H1 (cell line): ENCODE measurements around the gene PERCC1. TPM values are rescaled to one million over a fixed set of nuclear protein-coding genes. Genes with fewer than 3 reads are reported as not detected.

ENCODE experiments used
- CTCF ChIA-PET: fragments of 300-600 bp; sonication (Branson Sonifier 250); formaldehyde crosslinking; loops from one replicate; lab custom pipeline; 2021; ENCODE audit not compliant: partially characterized antibody; lab: Charles Lee
- POLR2A ChIA-PET: fragments of 300-600 bp; sonication (Branson Sonifier 250); formaldehyde crosslinking; loops from one replicate; lab custom pipeline; 2021; ENCODE audit warnings: inconsistent platforms; ENCODE audit not compliant: partially characterized antibody; lab: Charles Lee
- DNase-seq, 2 experiments: peaks; one replicate each; pipeline versions ENCODE4 v3.0.0 to v3.0.0-alpha.2; 2010 to 2022; ENCODE audit warnings: low spot score in 2 of 2, low read depth in 1 of 2, mixed read lengths in 1 of 2
- FAIRE-seq: peaks from 2 replicates; lab custom pipeline; 2011; peaks lifted over from hg19 to GRCh38; lab: Jason Lieb, UNC
- H2AFZ ChIP-seq: 2 replicates; pipeline ENCODE4 v1.8.1; 2012; ENCODE audit warnings: low read length, inconsistent platforms
- H2AK5ac ChIP-seq: 2 replicates; pipeline ENCODE4 v1.6.1; 2013; ENCODE audit warnings: low read depth, low read length
- H2BK120ac ChIP-seq: replicated peaks from 2 replicates; pipeline ENCODE3; 2013; ENCODE audit warnings: low read depth, low read length, inconsistent platforms
- H2BK12ac ChIP-seq: 2 replicates; pipeline ENCODE4 v1.6.1; 2013; ENCODE audit warnings: low read depth, low read length
- H2BK15ac ChIP-seq: 2 replicates; pipeline ENCODE4 v1.6.1; 2013; ENCODE audit warnings: low read length
- H2BK20ac ChIP-seq: 2 replicates; pipeline ENCODE4 v1.6.1; 2013; ENCODE audit warnings: low read length
- H2BK5ac ChIP-seq: 2 replicates; pipeline ENCODE4 v1.6.1; 2013; ENCODE audit warnings: low read depth, low read length
- H3K14ac ChIP-seq: 2 replicates; pipeline ENCODE4 v1.6.1; 2013; ENCODE audit warnings: inconsistent platforms; ENCODE audit not compliant: insufficient read length
- H3K18ac ChIP-seq: 2 replicates; pipeline ENCODE4 v1.6.1; 2013; ENCODE audit warnings: low read length; ENCODE audit errors: extremely low read depth
- H3K23ac ChIP-seq: 2 replicates; pipeline ENCODE4 v1.6.1; 2013; ENCODE audit warnings: inconsistent platforms; ENCODE audit not compliant: insufficient read length
- H3K23me2 ChIP-seq: 2 replicates; pipeline ENCODE4 v1.6.1; 2013; ENCODE audit warnings: low read depth, low read length
- H3K27ac ChIP-seq: 2 replicates; pipeline ENCODE4 v1.6.1; 2011; ENCODE audit warnings: low read depth, low read length, inconsistent platforms
- H3K27me3 ChIP-seq, 4 experiments: replicated peaks in 1 of 4; 1 replicate in 1 of 4; 2 replicates in 3 of 4; pipeline versions ENCODE4 v1.6.1 to v1.8.1; 2011 to 2013; ENCODE audit warnings: low read length in 3 of 4, mild to moderate bottlenecking in 3 of 4, inconsistent platforms in 2 of 4, mixed read lengths in 2 of 4, moderate library complexity in 1 of 4; ENCODE audit not compliant: control insufficient read depth in 3 of 4, insufficient read depth in 3 of 4; ENCODE audit errors: extremely low read depth in 1 of 4
- H3K36me3 ChIP-seq, 4 experiments: 2 replicates each; pipeline versions ENCODE4 v1.6.1 to v1.8.1; 2011 to 2013; ENCODE audit warnings: mild to moderate bottlenecking in 4 of 4, low read length in 3 of 4, moderate library complexity in 2 of 4, control low read depth in 1 of 4, inconsistent platforms in 1 of 4; ENCODE audit not compliant: insufficient read depth in 4 of 4, control insufficient read depth in 2 of 4
- H3K4ac ChIP-seq: replicated peaks from 2 replicates; pipeline ENCODE3; 2013; ENCODE audit warnings: low read length, low read depth, mixed read lengths, inconsistent platforms; ENCODE audit not compliant: insufficient read length
- H3K4me1 ChIP-seq, 4 experiments: replicated peaks in 1 of 4; 1 replicate in 1 of 4; 2 replicates in 3 of 4; pipeline versions ENCODE4 v1.6.1 to v1.8.1; 2011 to 2013; ENCODE audit warnings: low read length in 3 of 4, inconsistent platforms in 2 of 4, mixed read lengths in 1 of 4; ENCODE audit not compliant: insufficient read depth in 4 of 4, control insufficient read depth in 3 of 4
- H3K4me2 ChIP-seq, 2 experiments: 2 replicates each; pipeline versions ENCODE4 v1.6.1 to v1.8.1; 2011 to 2013; ENCODE audit warnings: low read depth in 2 of 2, low read length in 2 of 2, control low read depth in 1 of 2, inconsistent platforms in 1 of 2, mild to moderate bottlenecking in 1 of 2; ENCODE audit not compliant: insufficient read depth in 1 of 2
- H3K4me3 ChIP-seq, 4 experiments: fragments of 200-600, 300-600 bp in 1 of 4; sonication (generic), shearing (Covaris generic), sonication (Bioruptor Twin) in 1 of 4; 2 replicates each; pipeline versions ENCODE4 v1.5.1 to v1.8.1; 2011 to 2016; ENCODE audit warnings: low read length in 4 of 4, low read depth in 3 of 4, control low read depth in 2 of 4, inconsistent platforms in 2 of 4, mild to moderate bottlenecking in 2 of 4, mixed read lengths in 1 of 4, moderate library complexity in 1 of 4; ENCODE audit not compliant: insufficient read depth in 2 of 4; ENCODE audit errors: extremely low read depth in 1 of 4
- H3K56ac ChIP-seq: replicated peaks from 2 replicates; pipeline ENCODE3; 2013; ENCODE audit warnings: low read depth, mild to moderate bottlenecking, mixed read lengths, low read length, inconsistent platforms; ENCODE audit not compliant: insufficient read length
- H3K79me1 ChIP-seq: 2 replicates; pipeline ENCODE4 v1.6.1; 2013; ENCODE audit warnings: low read depth, low read length, control low read depth
- H3K79me2 ChIP-seq, 2 experiments: 2 replicates each; pipeline versions ENCODE4 v1.6.1 to v1.8.1; 2012 to 2013; ENCODE audit warnings: low read length in 2 of 2, mild to moderate bottlenecking in 2 of 2, inconsistent platforms in 1 of 2; ENCODE audit not compliant: insufficient read depth in 2 of 2, control insufficient read depth in 1 of 2
- H3K9ac ChIP-seq, 4 experiments: replicated peaks in 1 of 4; 1 replicate in 1 of 4; 2 replicates in 3 of 4; pipeline versions ENCODE4 v1.6.1 to v1.8.1; 2011 to 2013; ENCODE audit warnings: low read depth in 3 of 4, low read length in 3 of 4, control low read depth in 2 of 4, mild to moderate bottlenecking in 2 of 4, moderate library complexity in 2 of 4, inconsistent platforms in 1 of 4; ENCODE audit errors: extremely low read depth in 1 of 4
- H3K9me3 ChIP-seq, 2 experiments: 2 replicates each; pipeline versions ENCODE4 v1.6.1 to v1.8.1; 2012 to 2013; ENCODE audit warnings: mild to moderate bottlenecking in 2 of 2, moderate library complexity in 2 of 2, control low read depth in 1 of 2, inconsistent platforms in 1 of 2, low read depth in 1 of 2, low read length in 1 of 2, mixed read lengths in 1 of 2; ENCODE audit not compliant: insufficient read depth in 2 of 2
- H4K20me1 ChIP-seq, 2 experiments: replicated peaks in 1 of 2; 2 replicates each; pipeline versions ENCODE3 to v1.8.1; 2011 to 2013; ENCODE audit warnings: inconsistent platforms in 2 of 2, low read length in 2 of 2, mild to moderate bottlenecking in 1 of 2; ENCODE audit not compliant: insufficient read depth in 2 of 2, control insufficient read depth in 1 of 2
- H4K5ac ChIP-seq: 2 replicates; pipeline ENCODE4 v1.6.1; 2013; ENCODE audit warnings: low read length, low read depth, mixed read lengths, inconsistent platforms; ENCODE audit not compliant: insufficient read length
- H4K8ac ChIP-seq: 2 replicates; pipeline ENCODE4 v1.8.0; 2013; ENCODE audit warnings: mild to moderate bottlenecking, moderate library complexity, low read length, inconsistent platforms; ENCODE audit not compliant: insufficient read depth; ENCODE audit errors: extremely low read depth
- H4K91ac ChIP-seq: replicated peaks from 2 replicates; pipeline ENCODE3; 2013; ENCODE audit warnings: low read length, mixed read lengths, inconsistent platforms; ENCODE audit not compliant: insufficient read length
- BRCA1 ChIP-seq: IDR thresholded peaks from 2 replicates; pipeline ENCODE4 v1.6.1; 2012; ENCODE audit warnings: low read depth, low read length, improper control_type of control experiment
- CBX8 ChIP-seq: fragments of 300-800, 300-1000 bp; sonication (generic); IDR thresholded peaks from 2 replicates; pipeline ENCODE4 v1.7.1; 2016; ENCODE audit warnings: low read depth, low read length, borderline replicate concordance
- CHD1 ChIP-seq: IDR thresholded peaks from 2 replicates; pipeline ENCODE4 v1.6.1; 2012; ENCODE audit warnings: low read depth, low read length, improper control_type of control experiment
- E2F6 ChIP-seq: IDR thresholded peaks from 2 replicates; pipeline ENCODE4 v1.6.1; 2012; ENCODE audit warnings: inconsistent platforms
- GABPA ChIP-seq: IDR thresholded peaks from 2 replicates; pipeline ENCODE4 v1.6.1; 2011; ENCODE audit warnings: mild to moderate bottlenecking, low read length, moderate library complexity, borderline replicate concordance; ENCODE audit not compliant: insufficient read depth
- MAFK ChIP-seq: IDR thresholded peaks from 2 replicates; pipeline ENCODE4 v1.6.1; 2012; ENCODE audit warnings: low read depth, mild to moderate bottlenecking, improper control_type of control experiment, low read length
- RAD21 ChIP-seq, 2 experiments: IDR thresholded peaks in 1 of 2; conservative IDR thresholded peaks in 1 of 2; 2 replicates each; pipeline ENCODE4 v1.6.1; 2011; ENCODE audit warnings: low read depth in 2 of 2, low read length in 2 of 2, improper control_type of control experiment in 1 of 2, inconsistent platforms in 1 of 2, mild to moderate bottlenecking in 1 of 2, moderate library complexity in 1 of 2
- SIN3A ChIP-seq, 2 experiments: IDR thresholded peaks in 1 of 2; conservative IDR thresholded peaks in 1 of 2; 2 replicates each; pipeline ENCODE4 v1.6.1; 2011 to 2012; ENCODE audit warnings: low read length in 2 of 2, improper control_type of control experiment in 1 of 2, low read depth in 1 of 2, mild to moderate bottlenecking in 1 of 2
- SIX5 ChIP-seq: IDR thresholded peaks from 2 replicates; pipeline ENCODE4 v1.6.1; 2011; ENCODE audit warnings: mild to moderate bottlenecking, low read depth, low read length
- SP4 ChIP-seq: IDR thresholded peaks from 2 replicates; pipeline ENCODE4 v1.6.1; 2012; ENCODE audit warnings: low read length, inconsistent platforms
- TAF7 ChIP-seq: optimal IDR thresholded peaks from 2 replicates; pipeline ENCODE3; 2011; ENCODE audit warnings: low read depth, mild to moderate bottlenecking, inconsistent platforms, low read length, moderate library complexity, borderline replicate concordance
- WGBS, 2 experiments: shearing (Covaris generic) in 1 of 2; methylation state at CpG; one replicate each; pipeline versions ENCODE4 v1.1.6 to v1.1.7; 2013 to 2015; ENCODE audit warnings: low lambda C conversion rate in 2 of 2, mixed read lengths in 2 of 2, inconsistent platforms in 1 of 2, low coverage in 1 of 2, missing lambda C conversion rate in 1 of 2; ENCODE audit not compliant: insufficient replicate concordance in 2 of 2, insufficient coverage in 1 of 2, insufficient read length in 1 of 2; ENCODE audit errors: extremely low coverage in 1 of 2, missing lambda C conversion rate in 1 of 2; 5-methylcytosine and 5-hydroxymethylcytosine counted together
- polyA plus RNA-seq, 7 experiments: library from polyadenylated mRNA; depleted of rRNA in 3 of 7; stranded (reverse) in 5 of 7; unstranded in 2 of 7; fragments of >200 nt in 5 of 7; fragments of 200-250 nt in 2 of 7; gene quantifications; 1 replicate in 5 of 7; 2 replicates in 1 of 7; 4 replicates in 1 of 7; pipeline versions ENCODE4 v1.2.1 to v1.2.3, GENCODE V29; 2011 to 2013; ENCODE audit warnings: missing spikeins in 2 of 7, mixed read lengths in 2 of 7
- total RNA-seq: library from RNA; stranded (reverse); fragmentation: NEBNext Ultra II Directional; extraction: Animal tissue kit (Norgen Biotek cat#: 25700); gene quantifications from 2 replicates; pipeline ENCODE4 v1.2.1, GENCODE V29; 2021
- TF ChIP-seq, protein P1 (sequence below): IDR thresholded peaks from 2 replicates; pipeline ENCODE4 v1.6.1; 2011; ENCODE audit warnings: low read length, improper control_type of control experiment

PERCC1 gene
- total and polyA plus RNA-seq, 2 of the 8 experiments (the other 6 are each of a cell fraction or from before 2014, with no cell fraction given) = not detected

GRCh38 chr16:1424028-1424427, 6.8 kb upstream of the PERCC1 start:
- Histone ChIP-seq H3K27me3 (no peaks in the 10 kb centered on the region), H3K79me1 (peaks cover 2% of the 10 kb centered on the region; the same call in 1 of the 2 replicates), H2AK5ac (no peak overlapping the region), H4K20me1 (peaks cover 0 to 6% of the 10 kb centered on the region in 2 experiments), H3K56ac (no peak overlapping the region), H2AFZ (no peak overlapping the region), H2BK5ac (no peak overlapping the region), H4K91ac (no peak overlapping the region), H3K36me3 (no peaks in the 10 kb centered on the region), H2BK12ac (no peak overlapping the region), H3K14ac (no peak overlapping the region), H3K79me2 (peaks cover 5 to 11% of the 10 kb centered on the region in 2 experiments), H4K8ac (no peak overlapping the region), H2BK120ac (no peak overlapping the region), H3K4me2 (no peak overlapping the region), H3K4ac (no peak overlapping the region), H3K9me3 (no peaks in the 10 kb centered on the region), H3K23ac (no peak overlapping the region), H4K5ac (no peak overlapping the region), H3K23me2 (peaks cover 8% of the 10 kb centered on the region), H3K18ac (no peak overlapping the region), H3K4me1 (peaks cover 0 to 4% (median 3%) of the 10 kb centered on the region in 4 experiments; a peak in 5 of 7 replicates), H3K27ac (no peak overlapping the region), H3K4me3 (no peak overlapping the region), H2BK20ac (no peak overlapping the region), H3K9ac (no peak overlapping the region), H2BK15ac (no peak overlapping the region)
- ChIA-PET POLR2A (no interaction called here), CTCF (interaction anchor here (0.6 to 0.7 kb wide), 2 partner anchors 39 to 666 kb away, joined by 4 to 5 read pairs; no protein-coding TSS in a partner anchor)
- WGBS, 2 experiments = 95% methylated on average over 11 of the region's 12 CpGs; no CpG with 5 or more reads in 1 of the 2 experiments
- FAIRE-seq = no peak
- no peak for DNase-seq
- no peak for TF ChIP-seq CBX8
- no peak for TF ChIP-seq RAD21 (IDR thresholded peaks at IDR 0.05 in 1 of 2, conservative IDR thresholded peaks at IDR 0.05 in 1 of 2; ENCODE audit: low read depth in 2 of 2, low read length in 2 of 2)
- TF ChIP-seq TAF7 = no peak
- no peak for TF ChIP-seq BRCA1
- TF ChIP-seq CHD1 = no peak
- TF ChIP-seq SIX5 = no peak
- TF ChIP-seq, protein P1, sequence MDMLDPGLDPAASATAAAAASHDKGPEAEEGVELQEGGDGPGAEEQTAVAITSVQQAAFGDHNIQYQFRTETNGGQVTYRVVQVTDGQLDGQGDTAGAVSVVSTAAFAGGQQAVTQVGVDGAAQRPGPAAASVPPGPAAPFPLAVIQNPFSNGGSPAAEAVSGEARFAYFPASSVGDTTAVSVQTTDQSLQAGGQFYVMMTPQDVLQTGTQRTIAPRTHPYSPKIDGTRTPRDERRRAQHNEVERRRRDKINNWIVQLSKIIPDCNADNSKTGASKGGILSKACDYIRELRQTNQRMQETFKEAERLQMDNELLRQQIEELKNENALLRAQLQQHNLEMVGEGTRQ = no peak
- no peak for TF ChIP-seq SIN3A (conservative IDR thresholded peaks at IDR 0.05 in 1 of 2, IDR thresholded peaks at IDR 0.05 in 1 of 2; ENCODE audit: low read depth in 1 of 2, low read length in 2 of 2)
- TF ChIP-seq GABPA = no peak
- no peak for TF ChIP-seq SP4
- TF ChIP-seq MAFK = no peak
- no peak for TF ChIP-seq E2F6
